GM13976 (cell line): ENCODE results near the gene LHX4.

Experiments
- DNase-seq: peaks from one replicate; pipeline ENCODE4 v3.0.0; 2012; ENCODE audit warnings: low spot score
- CTCF ChIP-seq: IDR thresholded peaks from 2 replicates; pipeline ENCODE4 v1.5.1; 2012; ENCODE audit warnings: borderline replicate concordance, mild to moderate bottlenecking; ENCODE audit not compliant: insufficient read depth; ENCODE audit errors: extremely low read depth, missing control alignments, control extremely low read depth
- in situ Hi-C: fragments of 300-500 bp; cut with MboI; formaldehyde crosslinking; loops from one replicate; pipeline ENCODE4 v1.12.0; 2022; ENCODE audit warnings: low sequenced_read_pairs, mixed read lengths, inconsistent platforms; ENCODE audit not compliant: unreplicated experiment

Gene LHX4

GRCh38 chr1:180211860-180212229 is 18.2 kb upstream of the LHX4 start:
- in situ Hi-C loops: no loop called here
- no peak for TF ChIP-seq CTCF
- DNase-seq: no peak

- in situ Hi-C loops: no loop called here
- no peak for TF ChIP-seq CTCF
- DNase-seq: peak; percentile 75
Observed at GRCh38 chr1:180213401-180214170, 16.5 kb upstream of the LHX4 start.

- DNase-seq: no peak
- no peak for TF ChIP-seq CTCF
- in situ Hi-C loops: no loop called here
Observed at GRCh38 chr1:180215856-180216625, 14.0 kb upstream of the LHX4 start.

- in situ Hi-C loops: no loop called here
- no peak for TF ChIP-seq CTCF
- no peak for DNase-seq
Observed at GRCh38 chr1:180217006-180217405, 13.1 kb upstream of the LHX4 start.

- DNase-seq: no peak
- TF ChIP-seq CTCF: no peak
- in situ Hi-C loops: no loop called here
Observed at GRCh38 chr1:180218806-180219765, 11.0 kb upstream of the LHX4 start.

GRCh38 chr1:180219776-180220175 is 10.3 kb upstream of the LHX4 start:
- no peak for TF ChIP-seq CTCF
- in situ Hi-C loops: no loop called here
- DNase-seq: no peak
